IPS DF 6.9 (cell line): ENCODE results near the gene NAA80.
"Not testable (repeated sequence)": the region's sequence is repeated elsewhere in the genome, so short reads cannot be mapped to it uniquely, and the experiment has no call there.

Source experiments
- DNase-seq: peaks from one replicate; pipeline ENCODE4 v3.0.0-alpha.2; 2013; ENCODE audit warnings: low read depth, low spot score
- H3K27ac ChIP-seq: one replicate; pipeline ENCODE4 v1.5.1; 2013; ENCODE audit warnings: low read length, control low read depth
- H3K27me3 ChIP-seq: 2 replicates; pipeline ENCODE4 v1.6.1; 2013; ENCODE audit warnings: mild to moderate bottlenecking, low read length; ENCODE audit not compliant: control insufficient read depth, insufficient read depth
- H3K36me3 ChIP-seq: 2 replicates; pipeline ENCODE4 v1.6.1; 2013; ENCODE audit warnings: low read length; ENCODE audit not compliant: control insufficient read depth, insufficient read depth
- H3K4me1 ChIP-seq: 2 replicates; pipeline ENCODE4 v1.6.1; 2013; ENCODE audit warnings: low read length; ENCODE audit not compliant: control insufficient read depth, insufficient read depth
- H3K4me3 ChIP-seq: 2 replicates; pipeline ENCODE4 v1.5.1; 2013; ENCODE audit warnings: mild to moderate bottlenecking, low read length
- H3K9me3 ChIP-seq: 2 replicates; pipeline ENCODE4 v1.6.1; 2013; ENCODE audit warnings: low read length, inconsistent platforms; ENCODE audit not compliant: control insufficient read depth, insufficient read depth
- WGBS: extraction: QIAGEN DNeasy Blood & Tissue Kit; methylation state at CpG from one replicate; pipeline ENCODE4 v1.1.7; 2013; ENCODE audit warnings: mixed read lengths, missing lambda C conversion rate; ENCODE audit not compliant: insufficient read length, insufficient coverage; 5-methylcytosine and 5-hydroxymethylcytosine counted together

The NAA80 gene

DNA sequence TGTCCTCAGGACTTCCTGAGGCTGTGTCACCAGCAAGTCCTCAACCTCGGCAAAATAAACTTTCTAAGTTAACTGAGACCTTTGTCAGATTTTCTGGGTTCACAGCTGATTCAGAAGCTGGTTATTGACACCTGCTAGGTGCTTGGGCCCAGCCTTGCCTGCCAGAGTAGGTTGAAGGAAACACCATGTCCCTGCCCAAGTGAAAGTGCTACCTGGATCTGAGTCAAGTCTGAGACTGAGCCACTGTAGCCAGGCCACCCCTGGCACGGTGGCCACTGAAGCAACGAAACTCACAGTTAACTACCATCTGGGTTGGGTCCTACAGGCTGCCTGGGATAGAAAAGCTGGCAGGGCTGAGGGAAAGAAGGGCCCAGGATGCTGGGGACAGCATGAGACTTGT is 15.1 kb upstream of the NAA80 start:
- DNase-seq = no peak
- H3K27ac ChIP-seq = no peak overlapping the region
- no peaks in the 10 kb centered on the region for H3K9me3 ChIP-seq
- H3K36me3 ChIP-seq = peaks cover 24% of the 10 kb centered on the region
- H3K27me3 ChIP-seq = no peaks in the 10 kb centered on the region
- no peak overlapping the region for H3K4me3 ChIP-seq
- no peaks in the 10 kb centered on the region for H3K4me1 ChIP-seq
- no CpG with 5 or more reads among the region's 3 CpGs for WGBS

- H3K27me3 ChIP-seq, H3K36me3 ChIP-seq, H3K27ac ChIP-seq, H3K9me3 ChIP-seq, H3K4me3 ChIP-seq, H3K4me1 ChIP-seq, DNase-seq: not testable (repeated sequence)
- whole genome bisulfite sequencing = no CpG with 5 or more reads among the region's 32 CpGs
Observed at GRCh38 chr3:50312041-50312440, 12.8 kb upstream of the NAA80 start.

GRCh38 chr3:50304601-50305000 is 5.4 kb upstream of the NAA80 start:
- Histone ChIP-seq H3K27ac (no peak overlapping the region), H3K36me3 (no peaks in the 10 kb centered on the region), H3K27me3 (no peaks in the 10 kb centered on the region), H3K9me3 (no peaks in the 10 kb centered on the region), H3K4me3 (no peak overlapping the region), H3K4me1 (no peaks in the 10 kb centered on the region)
- DNase-seq = no peak

DNA sequence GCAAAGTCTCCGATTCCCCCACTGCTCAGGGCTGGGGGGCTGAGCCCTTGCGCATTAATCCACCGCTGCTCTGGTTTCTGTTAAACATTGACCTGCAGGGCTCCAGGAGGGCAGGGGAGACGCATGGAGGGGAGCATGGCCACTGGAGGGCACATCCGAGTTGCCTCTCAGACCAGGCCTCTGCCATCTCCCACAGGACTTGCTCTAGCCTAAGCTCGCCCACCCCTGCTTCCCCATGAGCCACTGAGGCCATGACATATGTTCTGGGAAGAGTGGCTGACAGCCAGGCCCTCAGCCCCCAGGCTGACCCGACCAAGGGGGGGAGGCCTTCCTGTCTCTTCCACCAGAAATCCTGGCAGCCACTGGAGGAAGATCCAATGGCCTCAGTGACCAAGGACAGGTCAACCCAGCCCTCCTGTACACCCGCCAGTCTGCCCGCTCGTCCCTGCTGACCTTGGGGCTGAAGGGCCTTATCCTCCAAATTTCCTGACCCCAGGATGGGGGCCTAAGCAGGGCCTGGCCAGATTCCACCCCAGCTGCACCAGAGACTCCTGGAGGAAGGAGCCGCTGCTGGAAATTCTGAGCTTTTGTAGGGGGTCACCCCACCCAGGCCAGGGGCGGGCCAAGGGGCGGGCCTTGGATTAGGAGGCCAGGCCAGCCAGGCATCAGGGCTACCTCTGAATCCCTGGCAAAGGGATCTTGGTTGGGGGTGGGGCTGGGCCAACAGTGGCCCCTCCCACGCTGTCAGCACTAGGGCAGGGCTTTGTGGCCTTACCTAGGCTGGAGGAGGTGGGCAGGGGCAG is 4.0 kb upstream of the NAA80 start, which contains the start of gene HYAL1:
Gene HYAL1, minus strand, starts transcription at position 562 of the 803 bp plus-strand sequence. CDS start 618 bp downstream, outside the sequence.
- Histone ChIP-seq H3K9me3 (no peaks in the 10 kb centered on the region), H3K27ac (no peak within 1 kb of the TSS), H3K4me3 (no peak within 1 kb of the TSS), H3K4me1 (no peaks in the 10 kb centered on the region), H3K36me3 (no peaks in the 10 kb centered on the region), H3K27me3 (no peaks in the 10 kb centered on the region)
- no CpG with 5 or more reads among the region's 14 CpGs for WGBS
- DNase-seq = no peak

DNA sequence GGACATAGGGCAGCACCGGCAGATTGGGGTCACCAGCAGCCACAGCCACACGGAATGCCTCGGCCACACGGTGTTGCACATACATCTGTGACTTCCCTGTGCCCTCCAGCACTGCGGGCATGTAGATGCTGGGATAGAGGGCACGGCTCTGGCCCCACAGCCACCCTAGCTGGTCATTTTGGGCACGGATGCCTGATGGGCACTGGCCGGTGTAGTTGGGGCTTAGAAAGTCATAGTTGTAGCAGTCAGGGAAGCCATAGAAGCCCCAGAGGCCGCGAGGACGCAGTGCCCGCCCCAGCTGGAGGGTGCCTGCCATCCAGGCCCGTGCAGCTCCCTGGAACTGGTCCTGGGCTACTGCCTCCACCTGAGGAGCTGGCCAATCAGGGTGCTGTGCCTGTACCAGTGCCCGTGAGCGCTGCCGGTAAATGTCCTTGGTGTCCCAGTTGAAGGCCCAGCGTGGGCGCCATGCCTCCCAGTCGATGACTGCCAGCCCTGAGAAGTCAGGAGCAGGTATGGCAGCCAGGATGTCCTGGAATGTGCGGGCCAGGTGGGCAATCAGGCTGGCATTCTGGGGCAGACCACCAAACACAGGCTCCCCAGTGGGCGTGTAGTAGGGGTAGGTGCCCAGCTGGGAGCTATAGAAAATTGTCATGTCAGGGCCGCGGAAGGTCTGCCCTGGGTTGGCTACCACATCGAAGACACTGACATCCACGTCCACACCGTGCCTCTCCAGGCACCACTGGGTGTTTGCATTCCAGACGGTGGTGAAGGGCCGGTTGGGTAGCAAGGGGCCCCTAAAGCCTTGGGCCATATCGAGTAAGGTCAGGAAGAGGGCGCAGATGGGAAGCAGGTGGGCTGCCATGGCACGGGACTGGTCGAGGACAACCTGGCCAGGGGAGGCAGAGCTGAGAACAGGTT is 3.1 kb upstream of the NAA80 start:
- Histone ChIP-seq H3K4me1 (no peaks in the 10 kb centered on the region), H3K9me3 (no peaks in the 10 kb centered on the region), H3K4me3 (no peak overlapping the region), H3K27ac (no peak overlapping the region), H3K36me3 (no peaks in the 10 kb centered on the region), H3K27me3 (no peaks in the 10 kb centered on the region)
- no CpG with 5 or more reads among the region's 32 CpGs for WGBS
- DNase-seq = no peak

GRCh38 chr3:50300681-50301254 is 1.6 kb upstream of the NAA80 start:
- Histone ChIP-seq H3K4me1 (no peaks in the 10 kb centered on the region), H3K9me3 (no peaks in the 10 kb centered on the region), H3K4me3 (no peak overlapping the region), H3K36me3 (no peaks in the 10 kb centered on the region), H3K27ac (no peak overlapping the region), H3K27me3 (no peaks in the 10 kb centered on the region)
- DNase-seq = no peak
- no CpG with 5 or more reads among the region's 6 CpGs for WGBS

- no peaks in the 10 kb centered on the region for H3K9me3 ChIP-seq
- H3K4me1 ChIP-seq = no peaks in the 10 kb centered on the region
- no peak overlapping the region; the same call in 1 of the 2 replicates for H3K4me3 ChIP-seq
- H3K36me3 ChIP-seq = no peaks in the 10 kb centered on the region
- no CpG with 5 or more reads among the region's 12 CpGs for WGBS
- DNase-seq = no peak
- no peak overlapping the region for H3K27ac ChIP-seq
- no peaks in the 10 kb centered on the region for H3K27me3 ChIP-seq
Observed at GRCh38 chr3:50299929-50300680, 900 bp upstream of the NAA80 start.

DNA sequence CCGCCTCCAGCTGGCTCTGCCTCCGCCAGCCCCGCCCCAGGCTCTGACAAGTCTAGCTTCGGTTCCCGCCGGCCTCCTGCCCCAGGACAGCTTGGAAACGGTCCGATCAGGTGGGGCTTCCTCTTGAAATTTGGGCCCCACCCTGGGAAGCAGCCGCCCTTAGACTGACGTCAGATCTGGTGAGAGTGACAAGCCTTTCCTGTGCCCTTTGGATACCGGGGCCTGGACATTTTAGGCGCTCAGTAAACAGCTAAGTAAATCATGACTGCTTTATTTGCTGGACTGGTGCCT is 378 bp upstream of the NAA80 start:
- no peaks in the 10 kb centered on the region for H3K9me3 ChIP-seq
- H3K4me3 ChIP-seq = no peak overlapping the region; the same call in 1 of the 2 replicates
- H3K4me1 ChIP-seq = no peaks in the 10 kb centered on the region
- H3K36me3 ChIP-seq = no peaks in the 10 kb centered on the region
- no CpG with 5 or more reads among the region's 12 CpGs for WGBS
- no peak for DNase-seq
- no peak overlapping the region for H3K27ac ChIP-seq
- H3K27me3 ChIP-seq = no peaks in the 10 kb centered on the region

DNA sequence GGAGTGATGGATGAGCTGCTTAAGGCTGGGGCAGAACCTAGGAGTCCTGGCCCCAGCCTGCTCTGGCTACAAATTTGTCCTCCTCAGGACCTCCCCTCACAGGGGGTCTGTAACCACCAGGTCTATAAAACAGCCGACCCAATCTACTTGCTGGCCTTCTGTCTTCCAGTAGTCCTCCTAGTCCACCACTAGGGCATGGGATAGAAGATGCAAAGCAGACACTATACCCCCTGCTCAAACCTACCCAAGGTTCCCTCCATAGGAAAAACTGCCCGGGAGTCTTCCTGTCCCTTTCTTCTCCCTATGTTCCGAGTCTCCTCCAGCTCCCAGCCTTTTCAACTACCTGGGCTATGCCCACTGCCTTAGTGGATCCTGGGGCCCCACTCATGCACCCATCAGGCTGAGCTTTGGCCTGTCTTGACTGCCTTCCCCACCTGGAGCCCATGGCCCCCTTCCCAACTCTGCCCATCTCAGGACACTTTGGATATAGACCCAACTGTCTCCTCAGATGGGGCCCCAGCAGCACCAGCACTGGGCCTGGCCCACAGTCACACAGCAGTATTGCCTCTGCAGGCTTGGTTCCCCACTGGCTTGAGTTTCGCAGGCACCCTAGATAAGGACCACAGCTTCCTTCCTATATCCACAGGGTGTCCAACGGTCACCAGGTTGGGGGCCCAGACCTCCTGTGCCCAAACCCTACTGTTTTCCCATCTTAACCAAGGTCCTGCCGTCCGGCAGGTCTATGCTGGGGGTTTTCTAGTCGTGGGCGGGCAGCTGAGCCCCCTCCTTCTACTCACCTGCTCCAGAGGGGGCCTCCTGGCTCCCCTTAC is 1.1 kb downstream of the NAA80 start:
- no peak for DNase-seq
- H3K27ac ChIP-seq = no peak overlapping the region

More for the DNA sequence above, 1.1 kb downstream of the NAA80 start:
- Histone ChIP-seq H3K9me3 (no peaks in the 10 kb centered on the region), H3K4me3 (peak overlapping the region; percentile 78; the same call in 1 of the 2 replicates), H3K27me3 (no peaks in the 10 kb centered on the region), H3K36me3 (no peaks in the 10 kb centered on the region), H3K4me1 (no peaks in the 10 kb centered on the region)
- no CpG with 5 or more reads among the region's 9 CpGs for WGBS
